Measurements from ENCODE around the gene THAP5.
A peak's percentile ranks its signal among the peaks of the same experiment; 100 is the strongest.

Gene THAP5

DNA sequence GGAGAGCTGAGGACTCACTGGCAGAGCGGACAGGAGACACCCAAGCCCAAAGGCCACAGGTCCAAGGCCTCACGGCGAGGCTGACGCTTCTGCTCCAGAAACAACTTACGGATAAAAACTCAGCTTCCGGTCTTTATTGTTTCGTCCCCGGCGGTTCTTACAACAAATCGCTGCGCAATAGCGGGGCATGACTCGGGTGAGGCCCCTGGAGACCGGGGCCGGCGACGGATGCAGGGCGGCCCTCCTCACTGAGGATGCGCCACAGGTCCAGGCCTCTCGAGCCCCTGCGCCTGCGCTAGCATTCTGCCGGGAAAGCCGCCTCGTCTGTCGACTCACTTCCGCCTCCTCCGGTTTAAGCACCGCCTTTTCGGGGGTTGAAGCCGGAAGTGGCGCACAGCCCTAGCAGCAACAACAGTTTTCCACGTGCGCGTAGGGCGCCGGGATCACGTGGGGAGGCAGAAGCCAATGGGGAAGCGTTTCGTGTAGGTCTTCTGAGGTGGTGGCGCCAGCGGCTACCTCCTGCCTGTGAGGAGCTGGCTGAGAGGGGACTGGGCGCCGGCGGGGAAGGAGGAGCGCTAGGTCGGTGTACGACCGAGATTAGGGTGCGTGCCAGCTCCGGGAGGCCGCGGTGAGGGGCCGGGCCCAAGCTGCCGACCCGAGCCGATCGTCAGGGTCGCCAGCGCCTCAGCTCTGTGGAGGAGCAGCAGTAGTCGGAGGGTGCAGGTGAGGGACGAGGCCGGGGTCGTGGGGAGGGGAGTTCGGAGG is at the start of gene THAP5, which contains the start of gene DNAJB9:
Gene THAP5 (minus strand): TSS at position 326 of the 765 bp plus-strand sequence. CDS start 137 bp downstream, at position 189.
Gene DNAJB9 (plus strand): TSS at position 494 of the 765 bp plus-strand sequence. CDS start 1,853 bp downstream, outside the sequence.
- peak; percentile 97 to 100 (median 99) for DNase-seq

GRCh38 chr7:108618056-108618455 is 48.5 kb upstream of the THAP5 start:
- no peak for DNase-seq

GRCh38 chr7:108614896-108615295 is 45.4 kb upstream of the THAP5 start:
- DNase-seq, result no peak

- no peak for DNase-seq
Measured at GRCh38 chr7:108613949-108614381, 44.5 kb upstream of the THAP5 start.

DNA sequence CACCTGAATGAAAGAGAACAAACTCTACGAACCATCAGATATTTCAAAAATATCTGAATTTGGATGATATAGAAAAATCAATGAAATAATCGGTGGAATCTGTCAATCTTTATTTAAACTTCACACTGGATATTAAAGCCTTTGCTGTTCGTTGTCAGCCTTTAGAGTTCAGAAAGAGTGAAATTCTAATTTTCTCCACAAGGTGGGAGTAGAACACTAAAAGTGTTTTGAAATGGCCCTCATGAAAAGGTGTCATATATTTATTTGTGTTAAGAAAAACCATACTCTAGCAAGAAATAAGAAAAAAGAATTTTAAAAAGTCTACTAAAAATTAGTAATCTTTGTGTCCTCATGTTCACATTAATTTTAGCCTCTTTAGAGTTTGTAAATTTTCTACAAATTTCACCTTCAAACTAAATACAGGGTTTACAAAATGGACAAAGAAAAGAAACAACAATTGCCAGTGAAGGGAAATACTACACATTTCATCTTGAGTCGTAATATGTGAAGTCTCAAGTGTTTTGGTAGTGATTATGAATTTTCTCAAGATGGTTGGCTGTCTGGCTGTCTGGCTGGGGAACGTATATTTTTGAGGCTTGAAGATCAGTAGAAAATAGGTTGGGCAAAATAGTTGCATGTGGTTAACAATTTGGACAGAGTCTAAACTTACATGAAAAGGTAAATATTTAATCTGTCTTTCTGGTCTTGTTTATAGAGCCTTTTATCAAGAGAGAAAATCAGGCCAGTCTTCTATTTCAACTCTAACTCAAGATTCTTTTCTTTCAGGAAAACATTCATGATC is 43.8 kb upstream of the THAP5 start:
- DNase-seq, result peak in 3 of 6 experiments; percentile 5 to 41 (median 30)

DNA sequence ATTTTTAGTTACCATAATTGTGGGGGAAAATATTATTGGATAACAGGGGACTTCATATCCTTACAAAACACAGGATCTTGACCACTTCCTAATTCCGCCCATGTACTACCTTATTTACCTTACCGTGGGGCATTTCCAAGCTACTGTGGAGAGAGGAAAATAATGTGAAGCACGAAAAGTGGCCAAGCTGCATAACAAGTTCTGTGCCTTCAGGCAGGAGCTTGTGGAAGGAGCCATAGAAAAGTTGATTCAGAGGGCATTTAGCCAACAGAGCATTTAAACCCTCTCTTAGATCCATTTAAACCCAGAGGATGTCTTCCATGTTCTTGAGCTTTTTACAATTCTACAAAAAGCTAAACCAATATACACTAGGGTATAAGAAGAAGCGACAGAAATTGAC is 41.8 kb upstream of the THAP5 start:
- no peak for DNase-seq

- DNase-seq, result no peak
Measured at GRCh38 chr7:108609643-108610042, 40.1 kb upstream of the THAP5 start.

GRCh38 chr7:108605559-108606201 is 36.2 kb upstream of the THAP5 start:
- no peak for DNase-seq

- no peak for DNase-seq
Measured at GRCh38 chr7:108604307-108605077, 35.0 kb upstream of the THAP5 start.

GRCh38 chr7:108603656-108604306 is 34.3 kb upstream of the THAP5 start:
- DNase-seq, result no peak

DNA sequence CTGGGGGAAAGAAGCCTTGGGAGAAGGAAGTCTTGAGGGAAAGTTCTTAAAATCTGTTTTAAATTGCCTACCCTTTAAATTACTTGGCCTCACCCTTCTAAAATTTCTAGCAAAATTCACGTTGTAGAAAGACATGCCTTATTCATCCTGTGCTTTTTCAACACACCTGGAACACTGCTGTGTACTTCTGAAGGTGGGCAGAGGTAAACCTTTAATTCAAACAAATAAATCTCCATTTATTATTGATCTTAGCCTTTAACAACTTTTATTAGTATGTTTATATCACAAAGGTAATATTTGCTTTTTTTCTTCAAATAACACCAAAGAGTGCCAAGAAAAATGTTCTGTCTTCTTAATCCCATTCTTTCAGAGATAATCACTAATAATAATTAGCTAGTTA is 30.9 kb upstream of the THAP5 start:
- DNase-seq, result no peak

DNA sequence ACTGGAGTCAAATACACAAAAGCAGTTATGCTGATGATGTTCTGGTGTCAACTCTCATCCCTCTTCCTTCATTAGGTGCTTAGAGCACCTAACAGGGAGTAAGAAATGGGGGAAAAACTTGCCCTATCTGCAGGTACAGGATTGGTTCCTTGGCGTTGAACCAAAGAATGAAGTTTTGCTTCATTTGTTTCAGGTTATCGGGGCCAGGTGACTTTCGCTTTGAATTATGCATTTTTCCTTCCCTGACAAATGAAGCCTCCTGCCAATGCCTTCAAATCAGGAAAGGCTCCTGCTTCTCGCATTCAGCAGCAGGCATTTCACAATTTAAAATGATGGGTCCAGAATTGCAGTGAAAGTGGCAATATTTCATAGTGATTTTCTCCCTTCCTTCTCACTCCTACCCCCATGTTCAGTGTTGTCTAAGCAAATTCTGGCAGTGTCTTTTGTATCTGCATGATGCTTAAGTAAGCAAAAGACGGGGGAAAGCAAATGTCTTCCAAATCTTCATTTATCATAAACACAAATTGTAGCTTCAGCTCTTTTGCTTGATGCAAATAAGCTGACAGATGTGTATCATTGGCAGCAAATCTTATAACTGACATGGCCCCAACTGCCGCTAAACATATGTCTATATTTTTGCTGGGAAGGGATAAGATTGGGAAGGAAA is 29.5 kb upstream of the THAP5 start:
- no peak for DNase-seq

- no peak for DNase-seq
Measured at GRCh38 chr7:108598153-108598552, 28.6 kb upstream of the THAP5 start.

DNA sequence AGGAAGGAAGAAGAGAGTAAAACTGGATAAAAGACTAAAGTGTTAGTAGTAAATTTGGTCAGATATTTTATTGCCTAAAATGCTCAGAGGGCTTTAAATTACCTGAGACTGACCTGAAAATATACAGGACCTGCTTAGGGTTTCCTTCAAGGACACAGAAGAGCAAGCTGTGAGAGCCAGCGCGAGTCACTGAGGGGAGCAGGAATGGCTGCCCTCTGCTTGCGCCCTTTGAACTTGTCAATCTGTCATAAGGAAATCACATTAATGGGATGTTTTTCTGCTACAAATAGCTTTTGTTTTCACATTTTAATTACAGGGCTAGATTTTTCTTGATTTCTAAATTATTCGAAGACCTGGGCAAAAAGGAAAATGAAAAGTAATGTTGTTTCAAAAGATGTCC is 27.1 kb upstream of the THAP5 start:
- no peak for DNase-seq

DNA sequence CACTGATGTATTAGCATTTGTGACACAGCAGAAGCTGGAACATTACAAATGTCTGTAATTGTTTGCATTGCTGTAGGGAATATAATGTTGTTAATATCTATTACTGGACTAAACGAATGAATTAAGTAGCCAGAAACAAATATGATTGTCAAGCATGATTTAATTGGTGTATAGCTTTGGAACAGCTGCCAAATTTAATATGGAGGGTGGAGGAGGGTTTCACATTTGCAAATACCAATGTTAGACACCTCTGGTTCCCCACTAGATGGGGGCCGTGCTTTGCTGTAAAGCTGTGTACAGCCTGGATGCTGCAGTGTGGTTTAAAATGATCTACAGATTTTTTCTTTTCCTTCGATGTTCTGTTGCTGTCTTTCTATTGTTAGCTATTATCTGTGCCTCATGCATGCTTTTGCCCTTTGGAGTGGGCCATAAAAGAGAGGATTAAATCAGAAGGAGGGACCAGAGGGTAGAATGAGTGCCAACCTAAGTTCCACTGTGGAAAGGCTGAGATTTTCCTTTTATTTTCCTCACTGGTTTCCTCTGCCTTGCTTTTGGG is 23.2 kb upstream of the THAP5 start:
- no peak for DNase-seq

DNA sequence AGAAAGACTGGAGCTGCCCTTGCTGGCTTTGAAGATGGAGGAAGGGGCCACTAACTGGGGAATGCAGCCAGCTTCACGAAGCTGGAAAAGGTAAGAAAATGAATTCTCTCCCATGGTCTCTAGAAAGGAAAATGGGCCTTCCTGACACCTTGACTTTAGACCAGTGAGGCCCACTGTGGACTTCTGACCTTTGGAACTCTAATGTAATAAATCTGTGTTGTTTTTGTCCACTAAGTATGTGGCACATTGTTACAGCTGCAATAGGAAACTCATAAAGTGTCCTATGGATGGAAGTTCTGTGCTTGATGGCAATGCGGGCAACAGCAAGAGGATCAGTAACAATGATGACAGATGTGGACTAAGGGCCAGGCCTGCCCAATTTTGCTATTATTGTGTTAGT is 21.1 kb upstream of the THAP5 start:
- DNase-seq, result no peak

GRCh38 chr7:108589874-108590273 is 20.4 kb upstream of the THAP5 start:
- no peak for DNase-seq

DNA sequence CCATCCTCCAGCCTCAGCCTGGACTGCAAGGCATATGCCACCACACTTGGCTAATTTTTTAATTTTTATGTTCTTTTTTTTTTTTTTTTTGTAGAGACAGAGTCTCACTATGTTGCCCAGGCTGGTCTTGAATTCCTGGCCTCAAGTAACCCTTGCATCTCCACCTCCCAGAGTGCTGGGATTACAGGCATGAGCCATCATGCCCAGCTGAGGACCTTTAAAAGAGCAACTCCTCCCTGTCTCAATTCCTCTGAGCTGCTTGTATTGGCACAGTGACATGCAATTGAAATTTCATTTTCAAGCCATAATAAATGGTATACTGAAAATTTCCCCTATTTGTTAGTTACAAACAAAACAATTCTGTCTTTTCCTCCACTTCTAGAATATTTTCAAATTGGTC is 19.7 kb upstream of the THAP5 start:
- DNase-seq, result no peak

DNA sequence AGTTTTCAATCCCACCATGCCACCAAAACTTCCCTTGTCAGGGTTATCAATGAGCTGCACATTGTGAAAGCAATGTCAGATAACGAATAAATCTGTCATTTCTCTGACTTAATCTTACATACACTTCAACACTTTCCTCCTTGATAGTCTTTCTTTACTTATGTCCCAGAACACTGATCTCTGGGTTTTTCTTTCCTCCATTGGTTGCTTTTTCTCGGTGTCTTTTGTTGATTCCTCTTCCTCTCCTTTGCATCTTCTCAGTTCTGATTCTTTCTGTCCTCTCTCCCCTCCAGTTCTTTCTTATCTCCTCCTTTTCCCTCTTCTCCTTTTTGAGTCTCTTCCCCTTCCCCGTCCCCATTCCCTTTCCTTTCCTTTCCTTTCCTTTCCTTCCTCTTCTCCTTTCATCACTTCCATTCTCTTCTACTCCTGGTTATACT is 16.8 kb upstream of the THAP5 start:
- DNase-seq, result no peak

DNA sequence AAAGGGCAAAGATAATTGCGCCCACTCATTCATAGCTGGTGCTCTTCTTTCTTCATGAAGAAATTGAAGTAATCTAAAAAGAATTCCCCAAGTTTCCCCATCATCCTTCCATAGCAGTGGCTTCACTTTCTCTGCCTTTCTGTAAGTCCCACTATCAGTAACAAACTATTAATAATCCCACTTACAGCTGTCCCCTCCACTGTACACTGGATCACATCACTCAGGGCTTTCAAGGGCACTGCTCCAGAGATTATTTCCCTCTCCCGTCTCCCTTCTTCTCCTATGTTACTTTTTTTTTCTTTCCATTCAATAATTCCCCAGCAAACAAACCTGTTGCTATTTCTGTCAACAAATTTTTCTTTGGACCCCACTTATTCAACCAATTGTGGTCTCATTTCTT is 16.3 kb upstream of the THAP5 start:
- DNase-seq, result no peak

- DNase-seq, result no peak
Measured at GRCh38 chr7:108584211-108584610, 14.7 kb upstream of the THAP5 start.
